Stimulated activated CD8-positive, alpha-beta memory T cell treated with anti-CD3 and anti-CD28 coated beads, Interleukin-7, amount 100 ng/mL, for 24 hours (primary cell): ENCODE data around the gene ZFP91.

Experiments used
- DNase-seq: peaks from one replicate; pipeline ENCODE4 v3.0.0-alpha.2; 2020; ENCODE audit warnings: low read depth

Gene ZFP91

DNA sequence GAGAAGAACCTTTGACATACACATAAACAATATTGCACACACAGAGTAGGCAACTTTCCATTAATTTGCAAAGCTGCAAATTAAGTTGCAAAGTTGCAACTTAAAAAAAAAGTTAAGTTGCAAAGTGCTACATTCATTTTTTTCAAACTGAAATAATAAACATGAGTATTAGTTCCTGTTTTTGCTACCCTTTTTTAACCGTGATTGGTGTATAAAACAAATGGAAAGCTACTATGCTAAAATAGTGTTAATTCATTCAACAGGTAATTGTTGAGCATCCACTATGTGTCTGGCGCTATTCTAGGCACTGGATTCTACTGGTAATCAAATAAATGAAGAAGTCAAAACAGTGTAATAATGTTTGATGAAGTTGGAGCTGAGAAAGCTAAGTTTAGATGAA is 8.1 kb downstream of the ZFP91 start:
- no peak for DNase-seq

DNA sequence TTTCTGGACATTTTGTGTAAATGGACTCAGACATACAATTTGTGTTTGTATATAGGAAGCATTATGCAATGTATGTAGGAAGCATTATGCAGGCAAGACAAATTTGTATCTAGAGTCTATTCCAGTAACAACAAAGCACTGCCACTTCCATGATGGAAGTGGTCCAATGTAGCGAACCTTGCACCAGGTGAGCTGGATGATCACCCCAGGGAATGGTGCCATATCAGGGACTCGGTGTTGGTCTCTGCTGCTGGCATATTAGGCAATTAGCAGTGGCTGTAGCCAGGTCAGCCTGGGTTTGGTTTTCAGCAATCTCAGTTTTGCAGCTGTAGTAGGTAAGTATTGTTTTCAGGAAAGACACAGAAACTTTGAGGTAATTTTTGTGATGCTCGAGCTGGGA is 12.8 kb downstream of the ZFP91 start:
- DNase-seq = no peak

DNA sequence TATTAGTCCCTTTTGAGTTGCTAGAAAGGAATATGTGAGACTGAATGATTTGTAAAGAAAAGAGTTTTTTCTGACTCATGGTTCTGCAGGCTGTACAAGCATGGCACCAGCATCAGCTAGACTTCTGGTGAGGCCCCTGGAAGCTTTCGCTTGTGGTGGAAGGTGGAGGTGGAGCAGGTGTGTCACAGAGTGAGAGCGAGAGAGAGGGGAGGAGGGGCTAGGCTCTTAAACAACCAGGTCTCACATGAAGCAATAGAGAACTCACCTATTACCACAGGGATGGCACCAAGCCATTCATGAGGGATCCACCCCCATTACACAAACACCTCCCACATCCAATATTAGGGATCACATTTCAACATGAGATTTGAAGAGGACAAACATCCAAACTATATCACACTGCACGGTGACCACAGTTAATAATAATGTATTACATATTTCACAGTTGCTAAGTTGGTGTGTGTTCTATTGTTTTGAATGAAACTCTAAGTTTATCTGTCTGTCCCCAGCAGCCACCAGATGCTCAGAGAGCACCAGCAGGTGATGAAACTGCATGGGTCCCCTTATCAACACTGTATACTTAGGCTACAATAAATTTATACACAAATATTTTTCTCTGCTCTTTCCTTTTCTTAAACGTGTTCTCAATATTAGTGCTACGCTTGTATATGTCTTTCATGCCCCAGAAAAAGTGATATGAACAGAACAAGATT is 14.1 kb downstream of the ZFP91 start:
- DNase-seq = no peak

DNA sequence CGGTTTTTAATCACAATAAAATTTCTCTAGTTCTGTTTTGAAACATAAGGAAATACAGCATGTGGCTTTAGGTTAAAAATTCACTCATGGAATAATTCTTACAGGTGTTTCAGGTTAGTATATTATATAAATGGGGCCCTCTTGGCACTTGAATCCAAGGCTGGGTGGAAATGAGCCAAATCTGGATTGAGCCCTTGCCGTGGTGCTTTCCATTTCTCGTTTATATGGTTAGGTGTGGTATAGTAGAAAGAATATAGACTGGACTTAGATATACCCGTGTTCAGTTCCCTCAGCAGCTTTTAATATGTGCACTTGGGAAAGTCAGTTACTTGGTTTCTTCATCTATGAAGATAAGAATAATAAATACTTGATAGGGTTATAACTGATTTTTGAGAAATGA is 16.0 kb downstream of the ZFP91 start:
- DNase-seq = no peak

DNA sequence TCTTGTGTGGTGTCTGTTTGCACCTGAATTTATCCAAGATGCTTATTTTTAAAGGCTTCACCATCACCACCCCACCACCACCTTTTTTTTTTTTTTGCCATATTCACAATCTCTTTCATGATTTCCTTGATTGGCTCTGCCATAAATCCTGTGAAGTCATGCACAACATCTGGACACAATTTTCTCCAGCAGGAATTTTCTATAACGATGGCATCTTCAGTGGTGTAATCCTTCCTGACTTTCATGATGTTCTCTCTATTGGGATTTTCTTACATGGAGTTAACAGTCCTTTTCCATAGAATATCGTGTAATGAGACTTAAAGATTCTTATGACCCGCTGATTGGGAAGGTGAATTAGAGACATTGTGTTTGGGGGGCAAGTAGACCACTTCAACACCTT is 17.8 kb downstream of the ZFP91 start:
- DNase-seq = no peak

DNA sequence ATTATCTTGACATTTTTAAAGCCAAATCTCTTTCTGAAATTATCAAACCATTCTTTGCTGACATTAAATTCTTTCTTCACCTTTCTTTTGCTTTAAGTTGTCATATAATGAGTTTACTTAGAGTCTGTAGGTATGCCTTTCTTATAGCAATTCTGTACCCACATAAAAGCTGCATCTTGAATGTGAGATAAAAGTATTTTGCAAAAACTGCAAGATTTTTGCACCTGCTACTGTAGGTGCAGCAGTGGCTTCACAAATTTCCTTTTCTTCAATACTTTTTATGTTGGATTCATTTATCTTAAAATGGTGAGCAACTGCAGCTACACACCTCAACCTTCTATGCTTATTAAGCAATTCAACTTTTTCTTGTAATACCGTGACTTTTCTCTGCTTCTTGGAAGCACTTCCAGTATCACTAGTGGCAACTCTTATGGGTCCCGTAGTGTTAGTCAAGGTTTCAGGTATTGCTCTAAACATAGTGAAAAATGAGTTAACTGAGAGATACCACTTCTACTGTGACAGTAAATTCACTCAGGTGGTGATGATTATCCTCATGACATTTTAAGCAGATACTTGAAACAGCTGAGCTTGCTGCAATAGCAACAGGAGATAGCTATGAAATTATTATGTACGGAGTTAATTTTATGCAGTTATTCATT is 18.8 kb downstream of the ZFP91 start:
- DNase-seq = no peak

DNA sequence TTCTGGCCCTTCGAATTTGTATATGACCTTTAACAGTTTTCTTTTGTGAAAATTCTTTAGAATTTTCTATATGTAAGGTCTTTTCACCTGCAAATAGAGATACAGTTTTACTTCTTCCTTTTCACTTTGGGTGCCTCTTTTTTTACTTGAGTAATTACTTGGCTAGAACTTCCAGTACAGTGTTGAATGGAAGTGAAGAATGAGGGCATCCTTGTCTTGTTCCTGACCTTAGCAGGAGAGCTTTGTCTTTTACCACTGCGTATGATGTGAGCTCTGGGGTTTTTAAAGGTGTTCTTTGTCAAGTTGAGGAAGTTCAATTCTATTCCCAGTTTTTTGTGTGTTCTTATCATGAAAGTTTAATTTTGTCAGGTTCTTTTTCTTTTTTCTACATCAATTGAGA is 21.6 kb downstream of the ZFP91 start:
- DNase-seq = no peak

DNA sequence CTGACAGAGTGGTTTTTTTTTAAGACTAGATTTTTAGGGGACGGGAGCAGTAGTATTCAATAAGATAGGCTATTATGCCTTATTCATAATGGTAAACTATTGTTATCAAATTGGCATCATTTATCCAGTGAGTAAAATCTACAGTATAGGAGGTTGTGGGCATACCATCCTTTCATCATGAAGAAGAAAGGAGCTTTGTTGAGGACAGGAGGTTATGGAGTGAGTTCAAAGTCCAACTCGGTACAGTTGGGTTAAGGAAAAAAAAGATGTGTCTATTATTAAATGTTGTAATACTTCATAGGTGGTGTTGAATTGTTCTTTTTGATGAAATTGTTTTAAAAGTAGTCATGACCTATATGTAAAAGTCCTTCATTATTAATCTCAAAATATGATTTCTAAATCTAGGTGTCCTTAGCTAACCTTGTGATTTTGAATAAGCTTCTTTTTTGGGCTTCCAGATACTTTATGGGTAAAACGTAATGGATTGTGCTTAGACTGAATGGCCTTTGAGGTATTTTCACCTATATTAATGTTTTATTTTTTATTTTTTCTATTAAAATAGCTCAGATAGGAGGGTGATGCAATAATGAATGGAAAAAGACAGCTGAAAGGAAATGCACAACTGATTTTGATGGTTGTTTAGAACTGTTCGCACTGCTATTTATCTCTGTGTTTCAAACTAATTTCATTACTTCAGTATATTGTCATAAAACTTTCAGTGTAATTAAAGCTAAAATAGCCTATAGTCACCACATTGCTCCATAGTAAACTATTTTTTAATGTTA is 28.3 kb downstream of the ZFP91 start:
- no peak for DNase-seq

DNA sequence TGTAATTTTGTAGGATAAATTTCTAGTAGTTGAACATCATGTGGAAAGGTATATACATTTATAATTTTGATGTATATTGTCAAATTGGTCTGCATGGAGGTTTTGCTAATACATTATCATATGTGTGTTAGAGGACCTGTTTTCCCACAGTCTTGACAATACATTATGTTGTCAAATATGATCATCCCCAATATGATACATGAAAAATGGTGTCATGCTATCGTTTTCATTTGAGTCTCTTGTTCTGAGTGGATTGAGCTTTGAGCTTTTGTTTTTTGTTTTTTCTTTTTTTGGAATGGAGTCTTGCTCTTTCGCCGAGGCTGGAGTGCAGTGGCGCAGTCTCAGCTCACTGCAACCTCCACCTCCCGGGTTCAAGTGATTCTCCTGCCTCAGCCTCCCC is 29.5 kb downstream of the ZFP91 start:
- no peak for DNase-seq

DNA sequence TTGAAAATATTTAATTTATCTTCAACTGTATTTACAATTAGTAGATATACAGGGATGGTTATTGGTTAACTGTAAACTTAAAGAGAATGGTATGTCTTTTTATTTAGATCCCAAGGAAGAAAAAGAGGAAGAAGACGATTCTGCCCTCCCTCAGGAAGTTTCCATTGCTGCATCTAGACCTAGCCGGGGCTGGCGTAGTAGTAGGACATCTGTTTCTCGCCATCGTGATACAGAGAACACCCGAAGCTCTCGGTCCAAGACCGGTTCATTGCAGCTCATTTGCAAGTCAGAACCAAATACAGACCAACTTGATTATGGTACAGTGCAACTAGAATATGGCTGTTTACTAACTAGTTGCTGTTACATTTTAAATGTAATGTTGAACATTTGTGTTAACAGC is 30.9 kb downstream of the ZFP91 start:
- DNase-seq = no peak

DNA sequence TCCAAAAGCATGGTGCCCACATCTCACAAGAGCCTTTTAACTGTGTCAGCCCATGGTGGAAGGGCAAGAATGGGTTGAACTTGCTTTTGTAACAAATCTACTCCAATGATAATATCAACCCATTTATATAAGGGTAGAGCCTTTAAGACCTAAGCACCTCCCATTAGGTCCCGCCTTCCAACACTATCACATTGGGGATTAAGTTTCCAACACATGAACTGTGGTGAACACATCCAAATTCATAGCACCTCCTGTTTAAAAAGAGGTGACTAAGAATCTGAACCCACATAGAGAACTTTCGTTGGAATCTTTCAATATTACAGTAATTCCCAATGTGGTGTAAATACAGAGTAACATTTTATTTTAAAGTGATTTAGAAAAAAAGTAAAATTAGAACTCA is 34.4 kb downstream of the ZFP91 start:
- no peak for DNase-seq

DNA sequence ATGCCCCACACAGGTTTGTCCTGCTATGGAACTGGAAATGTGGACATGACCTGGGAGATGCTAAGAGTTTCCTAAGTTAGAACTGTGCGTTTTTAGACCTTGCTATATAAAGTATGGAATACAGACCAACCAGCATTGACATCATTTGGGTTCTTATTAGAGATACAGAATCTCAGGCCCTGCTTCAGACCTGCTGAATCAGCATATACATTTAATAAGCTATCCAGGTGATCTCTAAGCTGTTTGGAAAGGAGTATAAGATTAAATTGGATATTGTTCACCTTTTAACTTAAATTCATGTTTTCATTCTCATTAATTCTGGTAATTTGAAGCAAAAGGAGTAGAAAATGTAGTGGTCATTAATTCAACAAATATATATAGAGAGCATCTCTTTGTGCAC is 36.7 kb downstream of the ZFP91 start:
- no peak for DNase-seq

DNA sequence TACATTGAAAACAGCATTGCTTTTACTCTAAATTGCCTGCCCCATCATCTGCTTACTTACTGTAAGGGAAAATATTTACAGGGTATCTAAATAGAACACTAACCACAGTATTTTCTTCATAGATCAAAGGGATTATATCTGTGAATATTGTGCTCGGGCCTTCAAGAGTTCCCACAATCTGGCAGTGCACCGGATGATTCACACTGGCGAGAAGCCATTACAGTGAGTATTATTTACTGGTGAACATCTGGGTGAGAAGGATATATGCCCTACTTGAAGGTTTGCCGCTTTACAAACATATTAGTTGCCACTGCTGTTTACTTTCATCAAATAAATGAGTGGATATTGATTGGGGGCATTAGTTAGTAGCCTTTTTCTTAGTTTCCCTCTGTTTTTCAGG is 37.7 kb downstream of the ZFP91 start:
- no peak for DNase-seq

DNA sequence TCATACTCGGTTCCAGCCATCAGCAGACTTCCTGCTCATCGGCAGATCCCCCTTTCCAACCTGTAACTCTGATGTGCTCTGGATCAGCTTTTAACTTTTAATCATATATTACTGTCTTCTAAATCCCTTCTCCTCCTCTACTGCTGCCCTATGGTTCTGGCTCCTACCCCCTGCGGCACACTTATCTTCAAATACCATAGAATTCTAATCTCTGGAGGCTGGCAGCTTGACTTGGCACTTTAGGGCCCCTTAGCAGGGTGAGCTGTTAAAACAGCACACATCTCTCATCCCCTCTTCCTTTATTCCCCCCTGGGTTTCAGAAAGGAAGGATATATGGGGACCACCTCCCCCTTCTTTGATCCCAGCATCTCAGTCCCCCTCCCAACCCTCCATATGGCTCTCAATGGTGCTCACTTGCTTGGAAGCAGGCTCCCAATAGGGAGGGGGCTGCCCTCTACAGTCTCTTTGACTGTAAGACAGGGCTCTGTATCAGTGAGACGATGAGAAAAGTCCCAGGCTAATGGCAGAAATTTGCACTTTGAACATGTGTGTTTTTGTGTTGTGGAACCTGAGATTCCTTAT is 39.2 kb downstream of the ZFP91 start:
- no peak for DNase-seq

DNA sequence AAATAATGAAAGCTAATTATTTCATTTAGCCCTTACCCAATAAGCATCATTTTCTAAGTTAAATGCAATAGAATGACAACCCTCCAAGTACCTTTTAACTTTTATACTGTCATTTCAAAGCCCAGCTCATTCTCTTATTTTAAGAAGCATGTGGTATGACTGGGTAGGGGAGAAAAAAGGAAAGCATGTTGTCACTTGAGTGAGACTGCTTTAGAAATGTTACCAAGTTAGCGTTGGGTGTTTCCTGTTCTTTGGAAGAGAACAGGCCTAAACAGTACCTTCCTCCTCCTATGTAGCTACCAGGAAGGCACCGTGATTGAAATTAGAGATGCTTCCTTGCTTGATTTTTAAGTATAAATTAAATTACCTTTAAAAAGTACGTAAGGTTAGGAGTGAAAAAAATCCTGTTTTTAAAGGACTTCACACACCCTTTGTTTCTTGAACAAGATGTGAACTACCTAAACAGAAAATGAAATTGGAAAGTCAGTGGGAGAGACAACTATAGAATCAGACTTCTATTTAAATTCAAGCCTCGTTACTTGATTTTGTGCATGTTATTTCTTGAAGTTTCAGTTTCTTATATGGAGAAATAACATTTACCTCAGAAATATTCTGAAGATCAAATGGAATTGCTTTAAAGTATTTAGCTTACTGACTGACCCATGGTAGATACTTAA is 42.9 kb downstream of the ZFP91 start:
- DNase-seq = no peak

DNA sequence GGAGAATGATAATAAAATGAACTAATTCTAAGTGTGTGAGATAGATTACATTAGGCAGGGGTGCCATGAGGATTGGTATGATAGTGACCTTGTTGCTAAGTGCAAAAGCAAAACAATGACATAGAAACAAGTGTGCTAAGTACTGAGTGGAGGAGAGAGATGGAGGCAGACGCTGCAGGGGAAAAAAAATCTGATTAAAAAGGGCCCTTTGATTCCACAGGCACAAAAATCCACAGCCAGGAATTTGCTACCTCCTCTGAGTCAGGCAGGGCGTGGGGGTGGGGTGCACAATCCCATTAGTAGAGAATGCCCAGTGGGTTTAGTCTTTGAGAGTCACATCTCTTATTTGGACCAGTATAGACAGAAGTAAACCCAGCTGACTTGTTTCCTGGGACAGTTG is 43.5 kb downstream of the ZFP91 start, which contains the start of gene CNTF:
Gene CNTF (plus strand): TSS at position 322 of the 400 bp plus-strand sequence. CDS start 88 bp downstream, outside the sequence.
- no peak for DNase-seq

DNA sequence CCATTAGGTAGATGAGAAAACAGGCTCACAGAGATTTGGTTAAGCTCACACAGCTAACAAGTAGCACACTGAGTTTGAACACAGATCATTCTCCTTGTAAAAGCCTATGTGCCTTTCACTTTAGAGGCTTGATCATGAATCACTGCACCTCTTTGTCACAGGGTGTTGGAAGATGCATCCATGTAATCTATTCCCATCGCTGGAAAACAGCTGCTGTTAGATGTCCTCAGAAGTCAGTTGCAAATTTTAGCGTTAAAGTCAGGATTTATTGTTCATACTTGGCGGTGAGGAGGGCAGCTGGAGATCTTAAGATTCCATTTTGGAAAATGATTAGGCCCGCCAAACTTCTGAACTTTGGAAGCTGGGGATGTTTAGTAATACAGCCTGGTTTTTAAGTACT is 46.2 kb downstream of the ZFP91 start:
- no peak for DNase-seq

DNA sequence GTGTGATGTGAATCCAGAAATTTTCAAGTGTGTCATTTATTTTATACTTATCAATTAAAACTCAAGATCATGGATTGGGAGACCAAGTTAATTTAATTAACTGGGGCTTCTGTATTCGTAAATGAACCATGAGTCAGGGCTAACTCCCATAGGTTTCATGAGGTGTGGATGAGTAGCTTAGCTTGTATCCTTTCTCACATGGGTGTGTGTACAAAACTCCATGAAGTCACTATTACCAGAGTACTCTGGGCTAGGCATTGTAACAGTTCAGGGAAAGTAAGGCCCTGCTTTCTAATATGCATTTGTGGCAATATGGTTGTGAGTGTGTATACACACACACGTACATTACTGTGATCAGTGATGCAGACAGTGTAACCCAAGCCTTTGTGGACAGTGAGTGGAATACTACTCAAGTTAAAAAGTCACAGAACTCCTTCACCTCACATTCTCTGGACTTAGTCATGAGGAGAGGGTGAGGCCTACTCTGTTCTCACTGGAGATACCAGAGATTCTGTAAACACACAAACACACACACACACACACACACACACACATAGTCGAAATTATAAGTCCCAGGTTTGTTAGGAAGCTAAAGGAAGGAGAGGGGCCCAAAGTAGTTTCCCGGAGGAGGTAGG is 47.1 kb downstream of the ZFP91 start:
- no peak for DNase-seq

DNA sequence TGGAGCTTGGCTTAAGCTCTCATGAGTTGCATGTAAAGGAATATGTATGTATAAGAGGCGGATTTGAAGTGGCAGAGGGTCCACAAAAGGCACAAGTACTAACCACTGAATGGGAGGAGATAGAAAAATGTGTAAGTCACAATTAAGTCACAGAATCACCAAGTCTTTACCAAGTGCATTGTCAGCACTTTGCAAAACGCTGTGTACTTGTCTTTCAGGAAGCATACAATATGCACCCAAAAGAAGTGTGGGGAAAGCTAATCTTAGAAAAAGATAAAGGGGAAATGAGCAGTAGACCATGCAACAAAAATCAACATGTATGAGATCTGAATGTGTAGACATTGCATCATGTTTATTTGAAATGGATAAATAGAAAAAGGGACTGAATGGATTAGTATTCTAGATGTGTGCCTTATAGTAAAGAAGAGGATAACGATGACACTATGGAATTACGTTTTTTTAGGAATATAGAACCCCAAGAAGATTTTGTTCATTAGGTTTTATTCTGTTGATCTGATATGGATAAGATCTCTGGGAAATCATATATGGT is 48.1 kb downstream of the ZFP91 start:
- no peak for DNase-seq

DNA sequence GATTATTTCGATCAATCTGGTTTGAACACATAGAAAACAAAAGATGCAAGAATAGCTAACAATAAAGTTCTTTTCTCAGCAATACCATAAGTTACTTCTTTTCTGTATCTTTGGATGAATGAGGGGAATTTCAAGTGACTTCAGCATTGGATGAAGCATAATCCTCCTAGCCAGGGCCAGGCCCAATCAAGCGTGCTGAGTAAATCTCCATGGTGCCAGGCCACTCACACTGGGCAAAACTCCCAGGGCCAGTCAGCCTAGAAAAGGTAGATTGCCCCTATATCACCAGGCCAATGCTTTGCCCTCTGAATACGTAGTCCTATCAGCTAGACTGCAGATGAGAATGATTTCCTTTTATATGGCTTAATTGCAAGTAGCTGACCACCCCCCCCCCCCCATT is 49.6 kb downstream of the ZFP91 start:
- DNase-seq = no peak

DNA sequence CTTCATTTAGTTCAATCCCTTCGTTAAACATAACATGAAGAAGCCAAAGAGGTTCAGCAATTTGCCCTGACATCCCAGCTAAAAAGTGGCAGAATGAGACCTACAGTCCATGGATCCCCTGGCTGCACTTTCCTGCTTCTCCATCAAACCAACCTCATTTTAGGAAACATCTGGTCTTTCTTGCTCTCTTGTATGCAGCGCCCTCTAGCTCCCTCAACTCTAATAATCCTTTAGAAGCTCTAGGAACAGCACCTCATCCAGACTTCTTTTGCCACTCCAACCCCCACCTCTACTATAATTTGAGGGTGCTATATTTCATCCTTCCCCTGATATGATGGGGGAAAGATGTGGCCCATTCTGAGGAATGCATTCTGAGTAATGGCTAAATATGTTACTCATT is 51.0 kb downstream of the ZFP91 start:
- DNase-seq = no peak
